ENCODE results near the gene PPARG. TPM values are rescaled to one million over a fixed set of nuclear protein-coding genes. Genes with fewer than 3 reads are reported as not detected.

The PPARG gene
- total and polyA plus RNA-seq, 2 experiments from 2014 or later: 25.1 to 37.9 TPM

DNA sequence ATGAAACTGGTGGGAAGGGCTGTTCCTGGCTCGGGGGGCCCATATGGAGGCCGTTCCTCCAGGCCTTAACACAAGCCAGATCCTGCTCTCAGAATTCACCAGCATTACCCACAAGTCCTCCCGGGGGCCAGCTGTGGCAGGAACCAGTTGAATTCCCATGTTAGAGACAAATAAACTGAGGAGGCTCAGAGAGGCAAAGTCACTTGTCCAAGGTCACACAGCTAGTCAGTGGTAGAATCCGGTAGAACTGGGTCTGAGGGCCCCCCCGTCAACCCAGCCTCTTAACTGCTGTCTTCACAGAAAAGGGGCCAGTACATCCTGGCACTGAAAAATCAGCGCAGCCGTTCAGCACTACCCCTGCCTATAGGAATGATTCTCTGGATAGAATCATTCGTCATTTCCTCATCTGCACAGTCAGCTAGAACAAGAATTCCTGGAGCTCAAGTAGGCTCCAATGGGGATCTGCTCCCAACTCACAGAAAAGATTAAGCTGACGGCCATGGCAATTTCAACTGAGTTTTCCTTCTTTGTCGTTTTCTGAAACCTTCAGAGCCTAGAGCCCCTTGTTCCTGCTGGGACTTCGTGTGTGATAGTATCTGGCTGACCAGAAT lies 183.2 kb downstream of the PPARG start:
- H3K4me3 ChIP-seq: no peak overlapping the region
- H3K27me3 ChIP-seq: no peaks in the 10 kb centered on the region
- H3K9me3 ChIP-seq (ENCODE audit: low read depth): no peaks in the 10 kb centered on the region
- peaks cover 12% of the 10 kb centered on the region for H3K4me1 ChIP-seq (ENCODE audit: insufficient read depth)
- WGBS (ENCODE audit: low lambda C conversion rate, missing lambda C conversion rate): 76% methylated on average over 11 of the region's 11 CpGs
- TF ChIP-seq EZH2 (IDR thresholded peaks at IDR 0.05; ENCODE audit: borderline replicate concordance): no peak
- TF ChIP-seq EZH2phosphoT487 (IDR thresholded peaks at IDR 0.05; ENCODE audit: low read depth, severe bottlenecking, unreplicated experiment): no peak
- TF ChIP-seq, protein P1, sequence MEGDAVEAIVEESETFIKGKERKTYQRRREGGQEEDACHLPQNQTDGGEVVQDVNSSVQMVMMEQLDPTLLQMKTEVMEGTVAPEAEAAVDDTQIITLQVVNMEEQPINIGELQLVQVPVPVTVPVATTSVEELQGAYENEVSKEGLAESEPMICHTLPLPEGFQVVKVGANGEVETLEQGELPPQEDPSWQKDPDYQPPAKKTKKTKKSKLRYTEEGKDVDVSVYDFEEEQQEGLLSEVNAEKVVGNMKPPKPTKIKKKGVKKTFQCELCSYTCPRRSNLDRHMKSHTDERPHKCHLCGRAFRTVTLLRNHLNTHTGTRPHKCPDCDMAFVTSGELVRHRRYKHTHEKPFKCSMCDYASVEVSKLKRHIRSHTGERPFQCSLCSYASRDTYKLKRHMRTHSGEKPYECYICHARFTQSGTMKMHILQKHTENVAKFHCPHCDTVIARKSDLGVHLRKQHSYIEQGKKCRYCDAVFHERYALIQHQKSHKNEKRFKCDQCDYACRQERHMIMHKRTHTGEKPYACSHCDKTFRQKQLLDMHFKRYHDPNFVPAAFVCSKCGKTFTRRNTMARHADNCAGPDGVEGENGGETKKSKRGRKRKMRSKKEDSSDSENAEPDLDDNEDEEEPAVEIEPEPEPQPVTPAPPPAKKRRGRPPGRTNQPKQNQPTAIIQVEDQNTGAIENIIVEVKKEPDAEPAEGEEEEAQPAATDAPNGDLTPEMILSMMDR (IDR thresholded peaks at IDR 0.05; ENCODE audit: poor library complexity): no peak
- no peaks in the 10 kb centered on the region for H3K79me2 ChIP-seq
- DNase-seq (ENCODE audit: low spot score): no peak
- H2AFZ ChIP-seq: no peak overlapping the region
- H3K36me3 ChIP-seq (replicated peaks; ENCODE audit: insufficient read depth, low read depth): no peaks in the 10 kb centered on the region
- H3K9me2 ChIP-seq (replicated peaks; ENCODE audit: insufficient read depth): no peaks in the 10 kb centered on the region
- H3K27ac ChIP-seq: peak overlapping the region; percentile 40
- H3K4me2 ChIP-seq: no peak overlapping the region
- no peaks in the 10 kb centered on the region for H4K20me1 ChIP-seq (ENCODE audit: insufficient read depth, poor library complexity, severe bottlenecking)

DNA sequence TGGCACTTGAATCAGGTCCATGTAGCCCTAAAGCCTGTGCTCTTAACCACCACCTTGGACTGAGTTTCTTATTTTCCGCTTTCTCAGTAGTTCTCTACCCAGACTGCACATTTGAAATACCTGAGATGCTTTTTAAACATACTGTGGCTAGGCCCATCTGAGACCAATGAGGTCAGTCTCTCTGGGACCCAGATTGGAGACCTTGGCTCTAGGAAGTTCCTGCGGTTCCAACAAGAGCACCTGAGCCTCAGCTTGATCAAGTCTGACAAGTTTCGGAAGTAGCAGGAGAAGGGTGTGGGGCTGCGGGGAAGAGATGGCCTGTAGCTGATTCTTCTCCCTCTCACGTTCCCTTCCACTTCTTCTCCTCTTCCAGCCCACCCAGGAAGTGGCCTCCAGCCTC lies 183.9 kb downstream of the PPARG start:
- H3K36me3 ChIP-seq (replicated peaks; ENCODE audit: insufficient read depth, low read depth): no peaks in the 10 kb centered on the region
- 86% methylated on average over 5 of the region's 5 CpGs for WGBS (ENCODE audit: low lambda C conversion rate, missing lambda C conversion rate)
- no peak overlapping the region for H2AFZ ChIP-seq
- no peak overlapping the region for H3K27ac ChIP-seq
- TF ChIP-seq EZH2 (IDR thresholded peaks at IDR 0.05; ENCODE audit: borderline replicate concordance): no peak
- DNase-seq (ENCODE audit: low spot score): no peak
- no peaks in the 10 kb centered on the region for H4K20me1 ChIP-seq (ENCODE audit: insufficient read depth, poor library complexity, severe bottlenecking)
- no peaks in the 10 kb centered on the region for H3K27me3 ChIP-seq
- no peaks in the 10 kb centered on the region for H3K9me3 ChIP-seq (ENCODE audit: low read depth)
- H3K4me2 ChIP-seq: no peak overlapping the region
- H3K9me2 ChIP-seq (replicated peaks; ENCODE audit: insufficient read depth): no peaks in the 10 kb centered on the region
- no peak overlapping the region for H3K4me3 ChIP-seq
- no peaks in the 10 kb centered on the region for H3K79me2 ChIP-seq
- peaks cover 12% of the 10 kb centered on the region for H3K4me1 ChIP-seq (ENCODE audit: insufficient read depth)

DNA sequence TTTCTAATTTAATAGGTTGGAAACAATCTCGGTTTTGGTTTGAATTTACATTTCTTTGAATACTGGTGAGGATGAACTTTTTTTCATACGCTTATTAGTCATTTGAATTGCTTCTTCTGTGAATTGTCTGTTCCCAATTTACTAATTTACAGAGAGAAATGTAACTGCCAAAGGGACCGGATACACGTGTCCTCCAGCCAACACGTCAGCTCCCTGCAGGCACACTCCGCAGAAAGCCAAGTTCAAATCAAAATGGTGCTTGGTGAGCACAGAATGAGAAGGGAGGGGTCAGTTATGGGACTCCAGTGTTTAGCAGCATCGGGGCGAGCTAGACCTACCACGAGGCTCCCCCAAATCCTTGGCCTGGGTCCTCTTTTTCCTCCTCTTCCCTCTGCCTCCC lies 184.6 kb downstream of the PPARG start:
- Histone ChIP-seq H3K9me2 (replicated peaks; ENCODE audit: insufficient read depth) (no peaks in the 10 kb centered on the region), H3K36me3 (replicated peaks; ENCODE audit: insufficient read depth, low read depth) (no peaks in the 10 kb centered on the region), H3K9me3 (ENCODE audit: low read depth) (no peaks in the 10 kb centered on the region), H4K20me1 (ENCODE audit: insufficient read depth, poor library complexity, severe bottlenecking) (no peaks in the 10 kb centered on the region), H3K4me2 (no peak overlapping the region), H3K27me3 (no peaks in the 10 kb centered on the region), H3K4me1 (ENCODE audit: insufficient read depth) (peaks cover 12% of the 10 kb centered on the region), H3K79me2 (no peaks in the 10 kb centered on the region), H3K27ac (no peak overlapping the region), H2AFZ (no peak overlapping the region), H3K4me3 (no peak overlapping the region)
- WGBS (ENCODE audit: low lambda C conversion rate, missing lambda C conversion rate): 90% methylated on average over 9 of the region's 9 CpGs
- TF ChIP-seq, protein P1 (IDR thresholded peaks at IDR 0.05; ENCODE audit: poor library complexity): no peak
- no peak for TF ChIP-seq EZH2phosphoT487 (IDR thresholded peaks at IDR 0.05; ENCODE audit: low read depth, severe bottlenecking, unreplicated experiment)
- no peak for TF ChIP-seq EZH2 (IDR thresholded peaks at IDR 0.05; ENCODE audit: borderline replicate concordance)
- no peak for DNase-seq (ENCODE audit: low spot score)

DNA sequence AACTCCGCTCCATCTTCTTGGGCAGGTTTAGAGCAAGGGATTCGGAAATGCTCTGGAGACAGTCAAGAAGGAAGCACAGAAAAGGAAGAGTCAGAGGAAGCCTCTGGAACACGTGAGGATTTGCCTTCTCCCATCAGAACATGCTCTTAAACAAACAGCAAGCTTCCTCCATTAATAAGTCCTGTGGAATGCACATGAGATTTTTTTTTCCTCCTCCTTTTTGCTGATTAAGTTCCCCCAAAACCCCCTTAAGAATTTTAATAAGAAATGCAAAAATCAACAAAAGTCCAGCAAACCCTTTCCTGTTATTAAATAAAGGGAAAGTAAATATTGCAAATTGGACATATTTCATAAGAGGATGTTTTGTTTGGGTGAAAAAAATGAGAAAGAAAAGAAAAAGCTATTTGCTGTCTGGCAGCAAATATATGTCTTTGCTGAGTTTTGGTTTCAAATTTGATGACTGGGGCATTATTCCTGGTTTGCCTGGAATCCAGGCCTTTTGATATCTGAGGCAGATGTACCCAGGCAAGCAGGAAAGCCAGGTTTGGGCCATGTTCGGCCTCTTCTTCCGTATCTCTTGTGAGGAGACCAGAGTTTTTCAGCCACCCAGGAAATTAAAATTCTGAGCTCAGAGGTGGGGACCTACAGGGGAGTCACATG lies 187.5 kb downstream of the PPARG start:
- H3K36me3 ChIP-seq (replicated peaks; ENCODE audit: insufficient read depth, low read depth): no peaks in the 10 kb centered on the region
- no peak for DNase-seq (ENCODE audit: low spot score)
- no peaks in the 10 kb centered on the region for H3K27me3 ChIP-seq
- no peaks in the 10 kb centered on the region for H3K9me3 ChIP-seq (ENCODE audit: low read depth)
- H3K27ac ChIP-seq: peak overlapping the region; percentile 74
- no peak overlapping the region for H3K4me2 ChIP-seq
- H3K9me2 ChIP-seq (replicated peaks; ENCODE audit: insufficient read depth): no peaks in the 10 kb centered on the region
- no peaks in the 10 kb centered on the region for H3K79me2 ChIP-seq
- no peak overlapping the region for H2AFZ ChIP-seq
- 77% methylated on average over 5 of the region's 5 CpGs for WGBS (ENCODE audit: low lambda C conversion rate, missing lambda C conversion rate)
- H3K4me1 ChIP-seq (ENCODE audit: insufficient read depth): peaks cover 18% of the 10 kb centered on the region
- no peaks in the 10 kb centered on the region for H4K20me1 ChIP-seq (ENCODE audit: insufficient read depth, poor library complexity, severe bottlenecking)
- H3K4me3 ChIP-seq: no peak overlapping the region
- TF ChIP-seq, protein P1 (IDR thresholded peaks at IDR 0.05; ENCODE audit: poor library complexity): no peak
- no peak for TF ChIP-seq EZH2phosphoT487 (IDR thresholded peaks at IDR 0.05; ENCODE audit: low read depth, severe bottlenecking, unreplicated experiment)
- TF ChIP-seq EZH2 (IDR thresholded peaks at IDR 0.05; ENCODE audit: borderline replicate concordance): no peak

Data from hepatocyte (in vitro differentiated cells).